IPS-NIHi7 (cell line): ENCODE measurements around the gene CAMKK1.

Experiments
- DNase-seq: peaks from one replicate; pipeline ENCODE4 v3.0.0; 2012; ENCODE audit warnings: mixed read lengths; ENCODE audit errors: extremely low spot score

Gene CAMKK1

GRCh38 chr17:3918372-3919122, 25.7 kb upstream of the CAMKK1 start:
- no peak for DNase-seq

GRCh38 chr17:3917391-3917931, 24.6 kb upstream of the CAMKK1 start:
- no peak for DNase-seq

- DNase-seq: no peak
Observed at GRCh38 chr17:3916825-3917224, 24.0 kb upstream of the CAMKK1 start.

GRCh38 chr17:3915995-3916696, 23.3 kb upstream of the CAMKK1 start, which contains the start of gene P2RX1:
Gene P2RX1, minus strand, starts transcription at chr17:3916465. Its CDS starts 240 bp downstream, at chr17:3916225.
- no peak for DNase-seq

GRCh38 chr17:3915581-3915994, 22.7 kb upstream of the CAMKK1 start:
- no peak for DNase-seq

- DNase-seq: no peak
Observed at GRCh38 chr17:3914312-3914670, 21.4 kb upstream of the CAMKK1 start.

- peak; percentile 91 for DNase-seq
Observed at GRCh38 chr17:3913531-3914311, 20.9 kb upstream of the CAMKK1 start.

GRCh38 chr17:3912827-3913226, 20.0 kb upstream of the CAMKK1 start:
- no peak for DNase-seq

- no peak for DNase-seq
Observed at GRCh38 chr17:3911271-3912053, 18.6 kb upstream of the CAMKK1 start.

GRCh38 chr17:3910420-3911270, 17.8 kb upstream of the CAMKK1 start:
- no peak for DNase-seq

- DNase-seq: no peak
Observed at GRCh38 chr17:3909257-3909656, 16.4 kb upstream of the CAMKK1 start.

GRCh38 chr17:3907483-3908216, 14.8 kb upstream of the CAMKK1 start:
- DNase-seq: peak; percentile 42

GRCh38 chr17:3906881-3907280, 14.0 kb upstream of the CAMKK1 start:
- DNase-seq: no peak

GRCh38 chr17:3905017-3905520, 12.2 kb upstream of the CAMKK1 start:
- DNase-seq: no peak

GRCh38 chr17:3904501-3904900, 11.6 kb upstream of the CAMKK1 start:
- DNase-seq: no peak

GRCh38 chr17:3903881-3904290, 11.0 kb upstream of the CAMKK1 start:
- DNase-seq: no peak

GRCh38 chr17:3903051-3903825, 10.4 kb upstream of the CAMKK1 start:
- DNase-seq: no peak

- DNase-seq: no peak
Observed at GRCh38 chr17:3900646-3901045, 7.8 kb upstream of the CAMKK1 start.

- DNase-seq: no peak
Observed at GRCh38 chr17:3897731-3898130, 4.9 kb upstream of the CAMKK1 start.
